Endometrial microvascular endothelial cells (primary cell): Measurements from ENCODE around the gene COPB2. TPM values are rescaled to one million over a fixed set of nuclear protein-coding genes. Genes with fewer than 3 reads are reported as not detected.

Experiments used
- in situ Hi-C: cut with HindIII; loops from 2 replicates; pipeline ENCODE4 v1.10.0; 2017; ENCODE audit warnings: low sequenced_read_pairs, low pct_unique_long_range_greater_than_20kb; ENCODE audit errors: inconsistent ontology term
- total RNA-seq: library from RNA; depleted of rRNA; stranded (reverse); fragments of >200 nt; gene quantifications from one replicate; pipeline ENCODE4 v1.2.3, GENCODE V29; 2015; ENCODE audit errors: inconsistent ontology term

COPB2 gene
- total RNA-seq, 1 donor from 2014 or later = 166 TPM

GRCh38 chr3:139339219-139339906, 50.1 kb downstream of the COPB2 start:
- in situ Hi-C loops = loop anchor here (25.0 kb wide), 1 partner anchor 402 kb away; the partner anchor contains the start of genes FOXL2 and FOXL2NB

- in situ Hi-C loops = loop anchor here (25.0 kb wide), 1 partner anchor 401 kb away; the partner anchor contains the start of genes FOXL2 and FOXL2NB
These were observed 51.0 kb downstream of the COPB2 start for GRCh38 chr3:139338405-139338804.

GRCh38 chr3:139334675-139335074, 54.8 kb downstream of the COPB2 start:
- in situ Hi-C loops = loop anchor here (25.0 kb wide), 1 partner anchor 397 kb away; the partner anchor contains the start of genes FOXL2 and FOXL2NB

GRCh38 chr3:139332092-139332491, 57.4 kb downstream of the COPB2 start:
- in situ Hi-C loops = loop anchor here (25.0 kb wide), 1 partner anchor 395 kb away; the partner anchor contains the start of genes FOXL2 and FOXL2NB

GRCh38 chr3:139329364-139329850, 60.0 kb downstream of the COPB2 start:
- in situ Hi-C loops = loop anchor here (25.0 kb wide), 1 partner anchor 392 kb away; the partner anchor contains the start of genes FOXL2 and FOXL2NB

GRCh38 chr3:139328356-139328755, 61.1 kb downstream of the COPB2 start:
- in situ Hi-C loops = loop anchor here (25.0 kb wide), 1 partner anchor 391 kb away; the partner anchor contains the start of genes FOXL2 and FOXL2NB

GRCh38 chr3:139327861-139328260, 61.6 kb downstream of the COPB2 start:
- in situ Hi-C loops = loop anchor here (25.0 kb wide), 1 partner anchor 391 kb away; the partner anchor contains the start of genes FOXL2 and FOXL2NB

GRCh38 chr3:139327231-139327630, 62.2 kb downstream of the COPB2 start:
- in situ Hi-C loops = loop anchor here (25.0 kb wide), 1 partner anchor 390 kb away; the partner anchor contains the start of genes FOXL2 and FOXL2NB

GRCh38 chr3:139326707-139327106, 62.7 kb downstream of the COPB2 start:
- in situ Hi-C loops = loop anchor here (25.0 kb wide), 1 partner anchor 389 kb away; the partner anchor contains the start of genes FOXL2 and FOXL2NB

GRCh38 chr3:139326131-139326530, 63.3 kb downstream of the COPB2 start:
- in situ Hi-C loops = loop anchor here (25.0 kb wide), 1 partner anchor 389 kb away; the partner anchor contains the start of genes FOXL2 and FOXL2NB

- in situ Hi-C loops = loop anchor here (25.0 kb wide), 1 partner anchor 388 kb away; the partner anchor contains the start of genes FOXL2 and FOXL2NB
These were observed 63.9 kb downstream of the COPB2 start for GRCh38 chr3:139325551-139325950.

GRCh38 chr3:139324456-139324855, 65.0 kb downstream of the COPB2 start:
- in situ Hi-C loops = no loop called here

- in situ Hi-C loops = no loop called here
These were observed 66.3 kb downstream of the COPB2 start for GRCh38 chr3:139323146-139323545.

- in situ Hi-C loops = no loop called here
These were observed 67.1 kb downstream of the COPB2 start for GRCh38 chr3:139322346-139322745.

- in situ Hi-C loops = no loop called here
These were observed 68.7 kb downstream of the COPB2 start for GRCh38 chr3:139320551-139321309.

GRCh38 chr3:139319428-139320402, 69.7 kb downstream of the COPB2 start:
- in situ Hi-C loops = no loop called here

GRCh38 chr3:139318826-139319225, 70.6 kb downstream of the COPB2 start:
- in situ Hi-C loops = no loop called here

GRCh38 chr3:139318431-139318816, 71.0 kb downstream of the COPB2 start:
- in situ Hi-C loops = no loop called here
